22Rv1 (cell line): ENCODE data around the gene PLAU.

Experiments
- ZFX ChIP-seq: fragments of 450-650 bp; IDR thresholded peaks from 2 replicates; pipeline ENCODE4 v1.6.1; 2017; ENCODE audit warnings: antibody characterized with exemption, borderline replicate concordance
- TF ChIP-seq, protein P1 (sequence below): fragments of 450-650 bp; IDR thresholded peaks from 2 replicates; pipeline ENCODE4 v1.5.1; 2017; ENCODE audit warnings: mild to moderate bottlenecking

DNA sequence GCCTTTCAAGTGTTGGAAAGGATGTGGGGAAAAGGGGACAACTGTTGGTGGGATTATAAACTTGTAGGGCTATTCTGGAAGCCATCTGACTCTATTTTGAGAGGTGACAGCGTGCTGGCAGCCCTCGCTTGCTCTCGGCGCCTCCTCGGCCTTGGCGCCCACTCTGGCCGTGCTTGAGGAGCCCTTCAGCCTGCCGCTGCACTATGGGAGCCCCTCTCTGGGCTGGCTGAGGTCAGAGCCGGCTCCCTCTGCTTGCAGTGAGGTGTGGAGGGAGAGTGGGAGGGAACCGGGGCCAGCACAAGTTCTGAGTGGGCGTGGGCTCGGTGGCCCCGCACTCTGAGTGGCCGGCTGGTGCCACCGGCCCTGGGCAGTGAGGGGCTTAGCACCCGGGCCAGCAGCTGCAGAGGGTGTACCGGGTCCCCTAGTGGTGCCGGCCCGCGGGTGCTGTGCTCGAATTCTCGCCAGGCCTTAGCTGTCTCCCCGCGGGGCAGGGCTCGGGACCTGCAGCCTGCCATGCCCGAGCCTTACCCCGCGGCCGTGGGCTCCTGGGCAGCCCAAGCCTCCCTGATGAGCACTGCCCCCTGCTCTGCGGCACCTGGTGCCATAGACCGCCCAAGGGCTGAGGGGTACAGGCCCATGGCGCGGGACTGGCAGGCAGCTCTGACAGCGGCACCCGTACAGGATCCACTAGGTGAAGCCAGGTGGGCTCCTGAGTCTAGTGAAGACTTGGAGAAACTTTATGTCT, 33.6 kb downstream of the PLAU start:
- TF ChIP-seq, protein P1, sequence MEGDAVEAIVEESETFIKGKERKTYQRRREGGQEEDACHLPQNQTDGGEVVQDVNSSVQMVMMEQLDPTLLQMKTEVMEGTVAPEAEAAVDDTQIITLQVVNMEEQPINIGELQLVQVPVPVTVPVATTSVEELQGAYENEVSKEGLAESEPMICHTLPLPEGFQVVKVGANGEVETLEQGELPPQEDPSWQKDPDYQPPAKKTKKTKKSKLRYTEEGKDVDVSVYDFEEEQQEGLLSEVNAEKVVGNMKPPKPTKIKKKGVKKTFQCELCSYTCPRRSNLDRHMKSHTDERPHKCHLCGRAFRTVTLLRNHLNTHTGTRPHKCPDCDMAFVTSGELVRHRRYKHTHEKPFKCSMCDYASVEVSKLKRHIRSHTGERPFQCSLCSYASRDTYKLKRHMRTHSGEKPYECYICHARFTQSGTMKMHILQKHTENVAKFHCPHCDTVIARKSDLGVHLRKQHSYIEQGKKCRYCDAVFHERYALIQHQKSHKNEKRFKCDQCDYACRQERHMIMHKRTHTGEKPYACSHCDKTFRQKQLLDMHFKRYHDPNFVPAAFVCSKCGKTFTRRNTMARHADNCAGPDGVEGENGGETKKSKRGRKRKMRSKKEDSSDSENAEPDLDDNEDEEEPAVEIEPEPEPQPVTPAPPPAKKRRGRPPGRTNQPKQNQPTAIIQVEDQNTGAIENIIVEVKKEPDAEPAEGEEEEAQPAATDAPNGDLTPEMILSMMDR, result no peak
- TF ChIP-seq ZFX, result no peak
